CD1c-positive myeloid dendritic cell (primary cell): ENCODE measurements around the gene C16orf92.

Experiments
- DNase-seq: peaks from one replicate; pipeline ENCODE4 v3.0.0-alpha.2; 2016; ENCODE audit errors: extremely low spot score

Gene C16orf92

DNA sequence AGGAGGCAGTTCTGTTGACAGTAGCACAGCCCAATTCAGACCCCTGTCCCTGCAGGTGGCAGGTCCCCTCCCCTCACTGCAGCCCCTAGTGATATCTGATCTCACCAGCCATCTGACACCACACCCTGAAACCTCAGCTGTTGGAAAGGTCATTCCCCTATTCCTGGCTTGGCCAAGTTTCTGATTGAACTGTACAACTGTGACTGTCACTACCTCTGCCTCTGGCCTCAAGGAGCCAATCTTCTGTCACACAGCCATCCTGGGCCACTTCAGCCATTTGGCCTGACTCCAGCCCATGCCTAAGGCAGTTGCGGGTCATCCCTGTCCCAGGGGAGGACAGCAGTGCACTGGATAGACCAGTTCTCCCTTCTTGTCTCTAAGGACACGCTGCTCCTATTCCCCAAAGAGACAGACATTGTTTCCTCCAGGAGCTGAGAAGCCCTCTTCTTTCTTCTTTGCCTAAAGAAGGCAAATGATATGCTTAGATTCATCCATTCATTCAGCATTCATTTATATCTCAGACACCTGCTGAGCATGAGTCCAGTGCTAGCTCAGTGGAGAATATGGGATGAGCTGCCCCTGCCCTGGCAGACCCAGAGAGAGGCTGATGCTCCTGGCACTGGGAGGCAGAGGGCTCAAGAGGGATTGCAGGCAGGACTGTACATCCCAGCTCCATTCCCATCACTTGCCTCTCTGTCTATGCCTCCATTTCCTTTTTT is 38.0 kb downstream of the C16orf92 start:
- no peak for DNase-seq

DNA sequence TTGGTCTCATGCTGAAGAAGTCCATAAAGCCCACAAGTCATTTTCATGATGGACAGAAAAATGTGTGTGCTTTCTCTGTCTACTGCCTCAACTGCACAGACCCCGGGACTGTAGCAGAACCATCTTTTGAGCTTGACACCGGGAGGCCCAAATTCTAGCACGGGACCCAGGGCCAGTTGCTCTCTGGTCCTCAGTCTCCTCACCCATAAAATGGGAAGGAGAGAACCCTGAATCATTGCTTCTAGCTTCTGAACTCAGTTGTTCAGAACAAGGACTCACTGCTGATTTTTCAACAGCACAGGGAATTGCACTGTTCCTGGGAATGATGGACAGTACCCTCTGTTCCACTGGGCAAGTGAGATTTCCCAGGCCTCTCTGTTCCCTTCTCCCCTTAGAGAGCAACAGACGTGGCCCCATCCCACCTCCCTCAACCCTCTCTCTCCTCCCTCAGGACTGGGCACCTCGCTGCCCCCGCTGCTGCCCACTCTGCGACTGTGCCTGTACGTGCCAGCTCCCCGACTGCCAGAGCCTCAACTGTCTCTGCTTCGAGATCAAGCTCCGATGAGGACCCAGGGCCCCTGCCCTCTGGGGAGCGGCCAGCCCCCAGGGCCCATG is 40.4 kb downstream of the C16orf92 start:
- no peak for DNase-seq

DNA sequence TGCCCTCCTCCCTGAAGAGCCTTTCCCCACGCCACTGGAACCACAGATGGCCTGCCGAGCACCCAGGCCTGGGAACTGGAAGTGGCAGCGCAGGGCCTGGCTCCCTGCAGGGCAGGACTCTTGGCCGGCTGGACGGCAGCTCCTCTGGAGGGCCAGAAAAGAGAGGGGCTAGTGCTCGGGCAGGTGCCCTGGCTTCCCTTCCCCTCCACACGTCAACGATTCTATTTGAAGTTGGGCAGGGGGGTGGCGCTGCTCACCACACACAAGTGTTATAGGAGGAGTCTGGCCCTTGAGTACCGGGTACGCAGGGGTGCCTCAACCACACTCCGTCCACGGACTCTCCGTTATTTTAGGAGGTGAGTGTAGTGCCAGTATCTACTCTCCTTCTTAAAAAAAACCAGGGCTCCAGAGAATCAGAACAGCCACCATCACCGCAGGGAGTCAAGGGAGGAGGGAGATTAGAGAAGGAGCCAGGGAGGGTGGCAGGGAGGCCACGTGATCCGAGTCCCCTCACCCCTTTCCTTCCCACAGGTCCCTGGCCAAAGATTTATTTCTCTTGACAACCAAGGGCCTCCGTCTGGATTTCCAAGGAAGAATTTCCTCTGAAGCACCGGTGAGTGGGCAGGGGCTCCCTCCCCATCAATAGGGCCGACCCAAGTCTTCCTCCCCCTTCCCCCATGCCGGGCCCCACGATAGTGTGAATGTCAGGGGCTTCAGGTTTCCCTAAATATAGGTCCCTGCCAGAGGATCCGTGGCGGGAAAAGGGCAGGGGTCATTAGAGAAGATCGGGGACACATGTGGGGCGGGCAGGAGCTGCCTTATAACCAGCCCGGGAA is 41.1 kb downstream of the C16orf92 start:
- DNase-seq: peak; percentile 45

DNA sequence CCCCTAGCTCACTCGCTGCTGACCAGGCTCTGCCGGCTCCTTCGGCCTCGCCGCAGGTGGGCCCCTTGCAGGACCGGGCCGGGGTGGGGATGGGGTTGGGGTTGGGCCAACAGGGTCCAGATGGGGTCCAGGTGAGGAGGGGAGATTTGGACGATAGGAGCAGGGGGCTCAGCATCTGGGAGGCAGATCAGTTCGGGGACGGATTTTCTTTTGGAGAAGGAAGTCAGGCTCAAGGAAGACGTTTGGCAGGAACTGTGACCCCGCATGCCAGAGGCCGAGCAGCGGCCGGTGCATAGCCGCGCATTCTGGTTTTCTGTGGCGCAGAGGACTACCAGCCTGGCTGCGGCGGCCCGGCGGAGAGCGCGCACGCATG is 41.7 kb downstream of the C16orf92 start:
- DNase-seq: no peak

DNA sequence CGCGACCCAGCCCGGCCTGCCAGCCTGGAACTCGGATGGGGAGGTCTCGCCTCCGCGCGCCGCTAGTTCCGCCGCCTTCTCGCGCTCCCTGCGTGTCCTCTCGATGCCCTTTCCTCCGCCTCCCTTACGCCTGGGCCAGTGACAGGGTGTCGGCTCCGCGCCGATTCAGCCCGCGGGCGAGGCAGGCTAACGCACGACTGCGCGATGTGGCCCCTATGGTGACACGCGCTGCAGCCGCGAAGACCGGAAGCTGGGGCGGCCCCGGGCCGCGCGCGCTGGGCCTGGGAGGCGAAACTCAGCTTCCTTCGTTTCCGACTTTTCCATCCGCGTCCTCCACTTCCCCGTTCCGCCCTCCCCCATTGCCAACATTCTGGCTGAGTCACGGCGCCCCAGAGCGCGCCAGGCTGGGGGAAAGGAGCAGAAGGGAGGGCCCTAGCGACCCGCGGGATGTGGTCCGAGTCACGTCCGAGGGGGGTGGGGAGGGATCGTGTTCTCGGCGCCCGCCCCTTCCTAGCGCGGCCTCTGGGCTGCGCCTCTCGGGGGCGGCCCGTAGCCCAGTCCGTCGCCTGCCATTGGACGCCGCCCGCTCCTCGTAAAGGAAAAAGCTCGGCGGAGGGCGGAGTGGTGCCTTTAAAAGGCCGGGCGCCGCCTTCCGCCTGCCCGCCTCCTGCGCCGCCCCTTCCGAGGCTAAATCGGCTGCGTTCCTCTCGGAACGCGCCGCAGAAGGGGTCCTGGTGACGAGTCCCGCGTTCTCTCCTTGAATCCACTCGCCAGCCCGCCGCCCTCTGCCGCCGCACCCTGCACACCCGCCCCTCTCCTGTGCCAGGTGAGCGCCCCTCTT is 42.3 kb downstream of the C16orf92 start, which contains the start of gene ALDOA:
TSS of gene ALDOA (plus strand) at position 659 of the 841 bp plus-strand sequence. CDS start 1,138 bp downstream, outside the sequence.
- DNase-seq: peak; percentile 98

DNA sequence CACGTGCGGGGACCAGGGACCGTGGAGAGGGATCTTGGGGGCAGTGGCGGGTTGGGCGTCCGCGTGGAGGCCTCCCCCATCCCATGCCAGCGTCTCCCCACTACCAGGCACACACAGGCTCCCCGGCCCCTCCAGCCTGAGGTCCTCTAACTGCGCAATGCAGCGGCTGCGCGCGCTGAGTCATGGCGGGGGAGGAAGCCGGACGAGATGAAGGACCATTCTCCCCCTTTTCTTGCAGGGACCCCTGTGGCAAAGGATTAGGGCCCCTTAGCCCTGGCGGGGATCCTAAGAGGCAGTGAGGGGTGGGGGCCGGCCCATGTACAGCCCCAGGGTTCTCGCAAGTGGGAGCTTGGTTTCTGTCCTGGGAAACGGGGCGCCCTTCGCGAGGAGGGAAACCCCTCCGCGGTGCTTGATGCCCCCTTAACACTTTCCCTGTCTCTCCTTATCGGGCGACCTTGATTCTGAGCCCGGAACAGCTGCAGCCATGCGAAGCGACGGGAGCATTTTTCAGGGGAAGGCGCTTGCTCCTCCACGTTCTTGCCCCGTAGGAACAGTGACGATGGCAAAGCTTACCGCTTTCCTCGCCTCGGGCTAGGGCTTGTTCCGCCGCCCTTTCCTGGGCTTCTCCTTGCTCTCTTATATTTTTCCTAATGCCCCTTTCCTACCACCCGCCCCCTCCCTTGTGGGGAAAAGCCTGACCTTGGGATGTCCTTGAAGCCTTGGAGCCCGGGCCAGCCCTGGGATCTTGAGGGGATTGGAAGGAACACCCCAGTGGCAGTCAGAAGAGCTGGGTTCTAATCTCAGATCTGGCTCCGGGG is 43.2 kb downstream of the C16orf92 start:
- DNase-seq: peak; percentile 69

DNA sequence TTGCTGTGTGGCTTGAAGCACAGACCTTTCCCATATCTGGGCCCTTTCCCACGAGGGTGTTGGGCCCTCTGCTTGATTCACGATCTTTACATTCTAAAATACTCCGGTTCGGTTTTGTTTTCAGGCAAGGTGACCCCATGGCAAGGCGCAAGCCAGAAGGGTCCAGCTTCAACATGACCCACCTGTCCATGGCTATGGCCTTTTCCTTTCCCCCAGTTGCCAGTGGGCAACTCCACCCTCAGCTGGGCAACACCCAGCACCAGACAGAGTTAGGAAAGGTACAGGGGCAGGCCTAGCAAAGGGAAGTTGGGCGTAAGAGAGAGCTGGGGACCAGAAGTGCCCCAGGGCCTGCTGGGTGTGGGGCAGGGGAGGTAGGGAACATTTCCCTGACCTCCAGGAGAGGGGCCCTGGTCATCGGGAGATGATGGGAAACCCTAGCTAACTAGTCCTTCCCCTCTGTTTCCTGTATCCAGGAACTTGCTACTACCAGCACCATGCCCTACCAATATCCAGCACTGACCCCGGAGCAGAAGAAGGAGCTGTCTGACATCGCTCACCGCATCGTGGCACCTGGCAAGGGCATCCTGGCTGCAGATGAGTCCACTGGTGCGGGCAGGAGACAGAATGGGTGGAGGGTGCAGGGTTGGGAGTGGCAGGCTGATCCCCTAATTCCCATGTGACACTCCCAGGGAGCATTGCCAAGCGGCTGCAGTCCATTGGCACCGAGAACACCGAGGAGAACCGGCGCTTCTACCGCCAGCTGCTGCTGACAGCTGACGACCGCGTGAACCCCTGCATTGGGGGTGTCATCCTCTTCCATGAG is 44.0 kb downstream of the C16orf92 start:
- DNase-seq: peak; percentile 35

DNA sequence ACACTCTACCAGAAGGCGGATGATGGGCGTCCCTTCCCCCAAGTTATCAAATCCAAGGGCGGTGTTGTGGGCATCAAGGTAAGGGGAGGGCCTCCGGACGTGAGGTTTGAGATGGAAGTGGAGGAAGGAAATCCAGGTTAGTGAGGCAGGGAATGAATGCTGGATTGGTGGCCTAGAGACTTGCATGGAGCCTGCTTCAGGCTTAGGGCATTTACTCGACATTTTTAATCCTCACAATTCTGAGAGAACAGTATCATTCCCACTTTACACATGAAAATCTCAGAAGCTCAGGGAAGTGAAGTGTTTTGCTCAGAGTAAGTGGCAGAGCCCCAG is 44.6 kb downstream of the C16orf92 start:
- DNase-seq: no peak

DNA sequence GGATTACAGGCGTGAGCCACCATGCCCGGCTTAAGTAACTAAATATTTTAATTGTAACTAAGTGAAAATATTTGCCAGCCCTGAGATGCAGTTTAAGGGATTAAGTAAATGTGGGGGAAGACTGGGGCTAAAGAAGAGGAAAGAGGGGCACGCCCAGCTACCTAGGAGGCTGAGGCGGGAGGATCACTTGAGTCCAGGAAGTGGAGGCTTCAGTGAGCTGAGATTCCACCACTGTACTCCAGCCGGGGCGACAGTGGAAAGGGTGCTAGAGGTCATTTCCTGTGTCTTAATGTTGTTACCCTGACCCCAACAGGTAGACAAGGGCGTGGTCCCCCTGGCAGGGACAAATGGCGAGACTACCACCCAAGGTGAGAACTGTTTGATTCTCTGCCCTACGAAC is 45.3 kb downstream of the C16orf92 start:
- no peak for DNase-seq

DNA sequence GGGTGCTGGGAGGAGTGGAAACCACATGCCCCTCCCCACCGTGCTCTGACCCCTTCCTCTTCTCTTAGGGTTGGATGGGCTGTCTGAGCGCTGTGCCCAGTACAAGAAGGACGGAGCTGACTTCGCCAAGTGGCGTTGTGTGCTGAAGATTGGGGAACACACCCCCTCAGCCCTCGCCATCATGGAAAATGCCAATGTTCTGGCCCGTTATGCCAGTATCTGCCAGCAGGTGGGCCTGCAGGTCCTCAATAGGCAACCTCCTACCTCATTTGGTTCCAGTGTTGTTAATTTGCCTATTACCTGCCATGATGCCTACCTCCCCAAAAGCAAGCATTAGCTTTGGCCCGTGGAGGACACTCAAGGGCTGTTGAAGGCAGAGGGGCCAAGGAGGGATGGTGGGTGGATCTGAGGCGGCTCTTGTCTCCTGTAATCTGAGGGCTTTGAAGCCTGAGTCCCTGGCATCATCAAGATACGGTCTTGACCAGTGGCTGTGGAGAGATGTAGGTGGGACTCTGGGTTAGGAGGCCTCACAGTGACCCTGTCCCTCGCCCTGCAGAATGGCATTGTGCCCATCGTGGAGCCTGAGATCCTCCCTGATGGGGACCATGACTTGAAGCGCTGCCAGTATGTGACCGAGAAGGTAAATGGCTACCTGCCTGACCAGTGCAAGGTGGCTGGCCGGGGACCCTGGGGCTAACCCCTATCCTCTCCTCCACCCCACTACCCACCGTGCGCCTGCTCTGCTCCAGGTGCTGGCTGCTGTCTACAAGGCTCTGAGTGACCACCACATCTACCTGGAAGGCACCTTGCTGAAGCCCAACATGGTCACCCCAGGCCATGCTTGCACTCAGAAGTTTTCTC is 46.0 kb downstream of the C16orf92 start:
- DNase-seq: peak; percentile 62

DNA sequence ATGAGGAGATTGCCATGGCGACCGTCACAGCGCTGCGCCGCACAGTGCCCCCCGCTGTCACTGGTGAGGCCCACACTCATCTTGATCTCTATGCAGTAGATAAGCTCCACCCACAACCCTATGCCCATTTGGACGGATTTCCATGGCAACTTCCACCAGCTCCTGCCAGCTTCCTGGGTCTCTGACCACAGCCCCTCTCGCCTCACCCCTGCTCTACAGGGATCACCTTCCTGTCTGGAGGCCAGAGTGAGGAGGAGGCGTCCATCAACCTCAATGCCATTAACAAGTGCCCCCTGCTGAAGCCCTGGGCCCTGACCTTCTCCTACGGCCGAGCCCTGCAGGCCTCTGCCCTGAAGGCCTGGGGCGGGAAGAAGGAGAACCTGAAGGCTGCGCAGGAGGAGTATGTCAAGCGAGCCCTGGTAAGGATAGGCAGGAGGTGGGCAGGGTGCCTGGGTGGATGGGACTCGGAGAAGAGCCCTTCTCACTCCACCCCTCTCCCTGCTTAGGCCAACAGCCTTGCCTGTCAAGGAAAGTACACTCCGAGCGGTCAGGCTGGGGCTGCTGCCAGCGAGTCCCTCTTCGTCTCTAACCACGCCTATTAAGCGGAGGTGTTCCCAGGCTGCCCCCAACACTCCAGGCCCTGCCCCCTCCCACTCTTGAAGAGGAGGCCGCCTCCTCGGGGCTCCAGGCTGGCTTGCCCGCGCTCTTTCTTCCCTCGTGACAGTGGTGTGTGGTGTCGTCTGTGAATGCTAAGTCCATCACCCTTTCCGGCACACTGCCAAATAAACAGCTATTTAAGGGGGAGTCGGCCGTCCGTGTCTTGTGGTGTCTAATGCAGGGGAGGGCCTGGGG is 46.8 kb downstream of the C16orf92 start:
- no peak for DNase-seq

DNA sequence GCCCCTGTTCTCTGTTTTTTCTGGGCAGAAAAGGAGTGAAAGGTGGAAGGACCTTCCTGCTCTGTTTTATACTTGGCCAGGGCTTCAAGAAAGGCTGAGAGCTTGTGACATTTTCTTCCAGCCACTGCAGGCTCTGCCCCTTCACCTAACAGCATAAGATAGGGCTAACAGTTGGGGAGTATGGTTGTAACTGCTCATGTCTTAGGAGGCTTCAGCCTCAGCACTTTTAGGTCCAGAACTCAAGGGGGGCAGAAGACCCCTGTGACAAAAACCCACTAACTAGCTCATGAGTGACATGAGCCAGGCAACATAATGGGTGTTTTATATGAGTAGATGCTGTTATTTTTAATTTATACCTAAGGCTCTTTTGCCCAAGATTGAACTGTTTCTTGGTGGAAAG is 47.5 kb downstream of the C16orf92 start:
- no peak for DNase-seq
